IMR-90 (cell line): ENCODE measurements around the gene PEAK1. TPM values are rescaled to one million over a fixed set of nuclear protein-coding genes. Genes with fewer than 3 reads are reported as not detected.

Source experiments
- ATAC-seq: fragments of 200-7000 bp; cut with Tn5 transposase; 2 replicates; pipeline ENCODE4 v1.9.1; 2020; ENCODE audit warnings: low read depth, mild to moderate bottlenecking, moderate library complexity
- BruUV-seq: library from RNA; stranded (reverse); fragments of 400-500 nt; replicated peaks from 2 replicates; lab custom pipeline; 2021; lab: Mats Ljungman, UMichigan
- CTCF ChIA-PET: fragments of 300-600 bp; formaldehyde crosslinking; extraction: SDS; loops from one replicate; lab custom pipeline; 2021; ENCODE audit warnings: antibody characterized with exemption; lab: Yijun Ruan, JAX
- POLR2A ChIA-PET: fragments of 300-600 bp; sonication (Branson Sonifier 250); formaldehyde crosslinking; loops from one replicate; lab custom pipeline; 2022; ENCODE audit warnings: antibody characterized with exemption; ENCODE audit not compliant: unreplicated experiment; lab: Charles Lee
- DNase-seq: peaks from one replicate; pipeline ENCODE4 v3.0.0; 2013
- H2AFZ ChIP-seq: replicated peaks from 2 replicates; pipeline ENCODE3; 2013; ENCODE audit warnings: low read length, mild to moderate bottlenecking; ENCODE audit not compliant: poor library complexity
- H2AK5ac ChIP-seq: 2 replicates; pipeline ENCODE4 v1.6.1; 2013; ENCODE audit warnings: low read depth, low read length, inconsistent platforms
- H2AK9ac ChIP-seq: replicated peaks from 2 replicates; pipeline ENCODE3; 2013; ENCODE audit warnings: mild to moderate bottlenecking, low read depth, low read length, moderate library complexity; ENCODE audit not compliant: poor library complexity
- H2BK120ac ChIP-seq: 2 replicates; pipeline ENCODE4 v1.6.1; 2013; ENCODE audit warnings: low read depth, low read length, inconsistent platforms
- H2BK15ac ChIP-seq: 3 replicates; pipeline ENCODE4 v1.6.1; 2013; ENCODE audit warnings: low read depth, low read length, inconsistent platforms
- H2BK20ac ChIP-seq: 2 replicates; pipeline ENCODE4 v1.6.1; 2013; ENCODE audit warnings: low read depth, mild to moderate bottlenecking, inconsistent platforms, low read length, moderate library complexity
- H2BK5ac ChIP-seq: 2 replicates; pipeline ENCODE4 v1.6.1; 2013; ENCODE audit warnings: mild to moderate bottlenecking, low read depth, low read length, inconsistent platforms; ENCODE audit not compliant: poor library complexity, severe bottlenecking
- H3K14ac ChIP-seq: replicated peaks from 2 replicates; pipeline ENCODE4 v1.6.1; 2013; ENCODE audit warnings: low read depth, low read length, inconsistent platforms
- H3K18ac ChIP-seq: 2 replicates; pipeline ENCODE4 v1.6.1; 2013; ENCODE audit warnings: low read depth, low read length, control low read depth
- H3K23ac ChIP-seq: 2 replicates; pipeline ENCODE4 v1.6.1; 2013; ENCODE audit warnings: low read depth, low read length, inconsistent platforms
- H3K27ac ChIP-seq: 2 replicates; pipeline ENCODE4 v1.5.1; 2013; ENCODE audit warnings: mild to moderate bottlenecking, control low read depth, low read length; ENCODE audit not compliant: insufficient read depth
- H3K27me3 ChIP-seq: 2 replicates; pipeline ENCODE4 v1.6.1; 2013; ENCODE audit warnings: low read length; ENCODE audit not compliant: control insufficient read depth, insufficient read depth
- H3K36me3 ChIP-seq: 2 replicates; pipeline ENCODE4 v1.6.1; 2013; ENCODE audit warnings: low read length, mixed read lengths; ENCODE audit not compliant: control insufficient read depth, insufficient read depth
- H3K4ac ChIP-seq: 2 replicates; pipeline ENCODE4 v1.6.1; 2013; ENCODE audit warnings: low read depth, low read length, inconsistent platforms
- H3K4me1 ChIP-seq: 2 replicates; pipeline ENCODE4 v1.6.1; 2013; ENCODE audit warnings: low read length, mixed read lengths; ENCODE audit not compliant: control insufficient read depth, insufficient read depth
- H3K4me2 ChIP-seq: 2 replicates; pipeline ENCODE4 v1.6.1; 2013; ENCODE audit warnings: low read depth, mild to moderate bottlenecking, control low read depth, low read length, moderate library complexity
- H3K4me3 ChIP-seq: 2 replicates; pipeline ENCODE4 v1.5.1; 2013; ENCODE audit warnings: low read depth, mild to moderate bottlenecking, control low read depth, low read length, moderate library complexity; ENCODE audit not compliant: insufficient read depth
- H3K56ac ChIP-seq: 2 replicates; pipeline ENCODE4 v1.6.1; 2013; ENCODE audit warnings: low read length, inconsistent platforms; ENCODE audit not compliant: insufficient read depth; ENCODE audit errors: extremely low read depth
- H3K79me1 ChIP-seq, 2 experiments: 2 replicates each; pipeline ENCODE4 v1.6.1; 2013; ENCODE audit warnings: low read length in 2 of 2, inconsistent platforms in 1 of 2, low read depth in 1 of 2
- H3K9ac ChIP-seq: 2 replicates; pipeline ENCODE4 v1.6.1; 2013; ENCODE audit warnings: low read depth, low read length, control low read depth
- H3K9me1 ChIP-seq: 2 replicates; pipeline ENCODE4 v1.6.1; 2013; ENCODE audit warnings: low read length, inconsistent platforms; ENCODE audit not compliant: insufficient read depth
- H3K9me3 ChIP-seq: 2 replicates; pipeline ENCODE4 v1.6.1; 2013; ENCODE audit warnings: low read length; ENCODE audit not compliant: control insufficient read depth, insufficient read depth
- H4K20me1 ChIP-seq: 2 replicates; pipeline ENCODE4 v1.6.1; 2013; ENCODE audit warnings: low read length, inconsistent platforms; ENCODE audit not compliant: insufficient read depth
- H4K5ac ChIP-seq: 2 replicates; pipeline ENCODE4 v1.6.1; 2013; ENCODE audit warnings: mild to moderate bottlenecking, low read depth, low read length, control low read depth
- H4K8ac ChIP-seq, 2 experiments: 2 replicates each; pipeline ENCODE4 v1.6.1; 2013; ENCODE audit warnings: low read depth in 2 of 2, low read length in 2 of 2, control low read depth in 1 of 2, inconsistent platforms in 1 of 2
- H4K91ac ChIP-seq: 2 replicates; pipeline ENCODE4 v1.6.1; 2013; ENCODE audit warnings: low read depth, low read length, inconsistent platforms; ENCODE audit not compliant: insufficient read depth
- BHLHE40 ChIP-seq: fragments of 150-350 bp; IDR thresholded peaks from 2 replicates; pipeline ENCODE4 v1.6.1; 2016; ENCODE audit warnings: mild to moderate bottlenecking, low read depth, low read length
- CEBPB ChIP-seq: IDR thresholded peaks from 2 replicates; pipeline ENCODE4 v1.6.1; 2012; ENCODE audit warnings: low read depth, low read length, improper control_type of control experiment
- CHD1 ChIP-seq: IDR thresholded peaks from 2 replicates; pipeline ENCODE4 v1.6.1; 2012; ENCODE audit warnings: low read depth, low read length, improper control_type of control experiment
- ELK1 ChIP-seq: fragments of 150-350 bp; IDR thresholded peaks from 2 replicates; pipeline ENCODE4 v1.6.1; 2016; ENCODE audit warnings: low read depth, mild to moderate bottlenecking, low read length, moderate library complexity, borderline replicate concordance
- FOS ChIP-seq: fragments of 150-350 bp; IDR thresholded peaks from 2 replicates; pipeline ENCODE4 v1.6.1; 2016; ENCODE audit warnings: low read depth, low read length
- MAFK ChIP-seq: IDR thresholded peaks from 2 replicates; pipeline ENCODE4 v1.6.1; 2012; ENCODE audit warnings: low read depth, low read length, improper control_type of control experiment
- MAZ ChIP-seq: IDR thresholded peaks from 2 replicates; pipeline ENCODE4 v1.6.1; 2012; ENCODE audit warnings: low read depth, mild to moderate bottlenecking, low read length, improper control_type of control experiment, moderate library complexity, borderline replicate concordance
- MXI1 ChIP-seq: IDR thresholded peaks from 2 replicates; pipeline ENCODE4 v1.6.1; 2012; ENCODE audit warnings: low read depth, mild to moderate bottlenecking, low read length, moderate library complexity, borderline replicate concordance
- NFE2L2 ChIP-seq: fragments of 150-350 bp; IDR thresholded peaks from 2 replicates; pipeline ENCODE4 v1.6.1; 2016; ENCODE audit warnings: low read depth, mild to moderate bottlenecking, low read length
- POLR2A ChIP-seq: IDR thresholded peaks from 2 replicates; pipeline ENCODE4 v1.6.1; 2012; ENCODE audit warnings: mild to moderate bottlenecking, low read depth, low read length
- RAD21 ChIP-seq: IDR thresholded peaks from 2 replicates; pipeline ENCODE4 v1.6.1; 2012; ENCODE audit warnings: low read length, improper control_type of control experiment
- RCOR1 ChIP-seq: IDR thresholded peaks from 2 replicates; pipeline ENCODE4 v1.6.1; 2012; ENCODE audit warnings: mild to moderate bottlenecking, low read length, improper control_type of control experiment; ENCODE audit not compliant: insufficient replicate concordance
- RFX5 ChIP-seq: IDR thresholded peaks from 2 replicates; pipeline ENCODE4 v1.8.0; 2012; ENCODE audit warnings: low read depth, mild to moderate bottlenecking, low read length, moderate library complexity
- SMC3 ChIP-seq: fragments of 150-350 bp; IDR thresholded peaks from 2 replicates; pipeline ENCODE4 v1.6.1; 2016; ENCODE audit warnings: low read depth, mild to moderate bottlenecking, antibody characterized with exemption, low read length, moderate library complexity
- USF2 ChIP-seq: fragments of 150-350 bp; IDR thresholded peaks from 2 replicates; pipeline ENCODE4 v1.6.1; 2017; ENCODE audit warnings: mild to moderate bottlenecking, antibody characterized with exemption, low read length, low read depth
- WGBS, 2 experiments: methylation state at CpG; one replicate each; pipeline versions ENCODE4 v1.1.5 to v1.1.7; 2013; ENCODE audit warnings: missing lambda C conversion rate in 2 of 2; ENCODE audit not compliant: insufficient read length in 1 of 2; ENCODE audit errors: extremely low coverage in 2 of 2; 5-methylcytosine and 5-hydroxymethylcytosine counted together
- dilution Hi-C: fragments of 300-500 bp; cut with HindIII; formaldehyde crosslinking; loops from one replicate; pipeline ENCODE4 v1.14.3; 2018; ENCODE audit warnings: low sequenced_read_pairs; ENCODE audit not compliant: unreplicated experiment
- in situ Hi-C: fragments of 300-500 bp; cut with MboI; formaldehyde crosslinking; loops from 3 replicates; pipeline ENCODE4 v1.14.3; 2019; ENCODE audit warnings: low sequenced_read_pairs, inconsistent platforms, mixed read lengths
- intact Hi-C: fragments of 100-400 bp; cut with micrococcal nuclease; formaldehyde crosslinking; loops from 2 replicates; pipeline ENCODE4 v1.10.0; 2022
- polyA plus RNA-seq, 3 experiments: library from polyadenylated mRNA; depleted of rRNA; stranded (reverse); fragments of >200 nt; gene quantifications; 2 replicates each; pipeline ENCODE4 v1.2.3, GENCODE V29; 2012; ENCODE audit warnings: low replicate concordance in 1 of 3
- total RNA-seq: library from RNA; depleted of rRNA; stranded (reverse); fragments of >200 nt; gene quantifications from 2 replicates; pipeline ENCODE4 v1.2.3, GENCODE V29; 2012
- TF ChIP-seq, protein P1 (sequence below): conservative IDR thresholded peaks from 2 replicates; pipeline ENCODE4 v1.5.1; 2012; ENCODE audit warnings: mild to moderate bottlenecking, low read depth, low read length, improper control_type of control experiment

Gene PEAK1
- total and polyA plus RNA-seq, 2 of the 4 experiments (the other 2 are of a cell fraction), result 21.5 to 43.9 TPM

GRCh38 chr15:77466521-77466920 is 46.6 kb upstream of the PEAK1 start:
- CTCF ChIA-PET, result interaction anchor here (0.6 to 1.0 kb wide), 2 partner anchors 12 to 1530 kb away, joined by 3 read pairs; no protein-coding TSS in a partner anchor

More at GRCh38 chr15:77466521-77466920, 46.6 kb upstream of the PEAK1 start:
- H2BK20ac ChIP-seq, result no peak overlapping the region
- POLR2A ChIA-PET, result no interaction called here
- H4K8ac ChIP-seq, result no peak overlapping the region
- no peak for TF ChIP-seq CEBPB
- no peak for TF ChIP-seq RFX5
- TF ChIP-seq FOS, result no peak
- TF ChIP-seq RAD21, result no peak
- TF ChIP-seq, protein P1, sequence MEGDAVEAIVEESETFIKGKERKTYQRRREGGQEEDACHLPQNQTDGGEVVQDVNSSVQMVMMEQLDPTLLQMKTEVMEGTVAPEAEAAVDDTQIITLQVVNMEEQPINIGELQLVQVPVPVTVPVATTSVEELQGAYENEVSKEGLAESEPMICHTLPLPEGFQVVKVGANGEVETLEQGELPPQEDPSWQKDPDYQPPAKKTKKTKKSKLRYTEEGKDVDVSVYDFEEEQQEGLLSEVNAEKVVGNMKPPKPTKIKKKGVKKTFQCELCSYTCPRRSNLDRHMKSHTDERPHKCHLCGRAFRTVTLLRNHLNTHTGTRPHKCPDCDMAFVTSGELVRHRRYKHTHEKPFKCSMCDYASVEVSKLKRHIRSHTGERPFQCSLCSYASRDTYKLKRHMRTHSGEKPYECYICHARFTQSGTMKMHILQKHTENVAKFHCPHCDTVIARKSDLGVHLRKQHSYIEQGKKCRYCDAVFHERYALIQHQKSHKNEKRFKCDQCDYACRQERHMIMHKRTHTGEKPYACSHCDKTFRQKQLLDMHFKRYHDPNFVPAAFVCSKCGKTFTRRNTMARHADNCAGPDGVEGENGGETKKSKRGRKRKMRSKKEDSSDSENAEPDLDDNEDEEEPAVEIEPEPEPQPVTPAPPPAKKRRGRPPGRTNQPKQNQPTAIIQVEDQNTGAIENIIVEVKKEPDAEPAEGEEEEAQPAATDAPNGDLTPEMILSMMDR, result no peak
- TF ChIP-seq POLR2A, result no peak
- no peak for TF ChIP-seq BHLHE40
- TF ChIP-seq SMC3, result no peak
- TF ChIP-seq MXI1, result no peak
- no peak for TF ChIP-seq CHD1
- no peak for TF ChIP-seq MAFK
- no peak for TF ChIP-seq USF2
- TF ChIP-seq MAZ, result no peak
- no peak for TF ChIP-seq NFE2L2
- no peak for TF ChIP-seq RCOR1
- TF ChIP-seq ELK1, result no peak
- no peak overlapping the region for H3K14ac ChIP-seq
- H2AFZ ChIP-seq, result no peak overlapping the region
- ATAC-seq (no peak), DNase-seq (no peak)
- peaks cover 28% of the 10 kb centered on the region for H3K36me3 ChIP-seq
- H3K9ac ChIP-seq, result no peak overlapping the region
- H3K56ac ChIP-seq, result no peak overlapping the region
- in situ Hi-C loops, result no loop called here
- no peak overlapping the region for H2BK5ac ChIP-seq
- H4K91ac ChIP-seq, result no peak overlapping the region
- no peak overlapping the region for H2BK120ac ChIP-seq
- H3K18ac ChIP-seq, result no peak overlapping the region
- no peak overlapping the region for H3K4me2 ChIP-seq
- dilution Hi-C loops, result no loop called here
- no peaks in the 10 kb centered on the region for H3K27me3 ChIP-seq
- intact Hi-C loops, result no loop called here
- H3K4me3 ChIP-seq, result no peak overlapping the region
- no CpG with 5 or more reads among the region's 1 CpG for WGBS, 2 experiments
- H4K20me1 ChIP-seq, result no peaks in the 10 kb centered on the region
- H3K9me3 ChIP-seq, result no peaks in the 10 kb centered on the region
- H3K9me1 ChIP-seq, result peaks cover 8% of the 10 kb centered on the region
- no peak overlapping the region for H3K23ac ChIP-seq
- no peak overlapping the region for H2BK15ac ChIP-seq
- peaks cover 4 to 26% of the 10 kb centered on the region in 2 experiments; a peak in 3 of 4 replicates for H3K79me1 ChIP-seq
- no peak overlapping the region for H2AK9ac ChIP-seq
- no peak overlapping the region for H3K4ac ChIP-seq
- H2AK5ac ChIP-seq, result no peak overlapping the region
- H3K27ac ChIP-seq, result no peak overlapping the region
- no peak overlapping the region for H4K5ac ChIP-seq
- peaks cover 2% of the 10 kb centered on the region; the same call in 1 of the 2 replicates for H3K4me1 ChIP-seq
- no TSS peak for BruUV-seq
